Mucosa of stomach (tissue), 1 donor: Measurements from ENCODE around the gene BMPR1A.

Experiments used
- H3K27me3 ChIP-seq: one replicate; pipeline ENCODE4 v1.7.0; 2013; ENCODE audit warnings: mild to moderate bottlenecking, low read length; ENCODE audit not compliant: control insufficient read depth, insufficient read depth
- H3K36me3 ChIP-seq: one replicate; pipeline ENCODE4 v1.7.0; 2013; ENCODE audit warnings: low read length; ENCODE audit not compliant: control insufficient read depth, insufficient read depth
- H3K4me1 ChIP-seq: one replicate; pipeline ENCODE4 v1.7.0; 2013; ENCODE audit warnings: mild to moderate bottlenecking, low read length; ENCODE audit not compliant: control insufficient read depth, insufficient read depth
- H3K4me3 ChIP-seq: one replicate; pipeline ENCODE4 v1.7.0; 2013; ENCODE audit warnings: low read length
- H3K9ac ChIP-seq: one replicate; pipeline ENCODE4 v1.7.0; 2013; ENCODE audit warnings: mild to moderate bottlenecking, low read length, moderate library complexity
- H3K9me3 ChIP-seq: one replicate; pipeline ENCODE4 v1.7.0; 2013; ENCODE audit warnings: mild to moderate bottlenecking, low read length, moderate library complexity; ENCODE audit not compliant: control insufficient read depth
- donor health status: Pancreatic carcinoma.

BMPR1A gene

GRCh38 chr10:86775056-86775869 is 18.8 kb downstream of the BMPR1A start:
- no peaks in the 10 kb centered on the region for H3K9me3 ChIP-seq
- no peaks in the 10 kb centered on the region for H3K27me3 ChIP-seq
- H3K4me3 ChIP-seq = no peak overlapping the region
- H3K4me1 ChIP-seq = peaks cover 13% of the 10 kb centered on the region
- H3K9ac ChIP-seq = no peak overlapping the region
- no peaks in the 10 kb centered on the region for H3K36me3 ChIP-seq

- Histone ChIP-seq H3K4me3 (no peak overlapping the region), H3K4me1 (peaks cover 12% of the 10 kb centered on the region), H3K9ac (no peak overlapping the region), H3K27me3 (no peaks in the 10 kb centered on the region), H3K36me3 (no peaks in the 10 kb centered on the region), H3K9me3 (no peaks in the 10 kb centered on the region)
These were observed 19.4 kb downstream of the BMPR1A start for GRCh38 chr10:86775870-86776180.

DNA sequence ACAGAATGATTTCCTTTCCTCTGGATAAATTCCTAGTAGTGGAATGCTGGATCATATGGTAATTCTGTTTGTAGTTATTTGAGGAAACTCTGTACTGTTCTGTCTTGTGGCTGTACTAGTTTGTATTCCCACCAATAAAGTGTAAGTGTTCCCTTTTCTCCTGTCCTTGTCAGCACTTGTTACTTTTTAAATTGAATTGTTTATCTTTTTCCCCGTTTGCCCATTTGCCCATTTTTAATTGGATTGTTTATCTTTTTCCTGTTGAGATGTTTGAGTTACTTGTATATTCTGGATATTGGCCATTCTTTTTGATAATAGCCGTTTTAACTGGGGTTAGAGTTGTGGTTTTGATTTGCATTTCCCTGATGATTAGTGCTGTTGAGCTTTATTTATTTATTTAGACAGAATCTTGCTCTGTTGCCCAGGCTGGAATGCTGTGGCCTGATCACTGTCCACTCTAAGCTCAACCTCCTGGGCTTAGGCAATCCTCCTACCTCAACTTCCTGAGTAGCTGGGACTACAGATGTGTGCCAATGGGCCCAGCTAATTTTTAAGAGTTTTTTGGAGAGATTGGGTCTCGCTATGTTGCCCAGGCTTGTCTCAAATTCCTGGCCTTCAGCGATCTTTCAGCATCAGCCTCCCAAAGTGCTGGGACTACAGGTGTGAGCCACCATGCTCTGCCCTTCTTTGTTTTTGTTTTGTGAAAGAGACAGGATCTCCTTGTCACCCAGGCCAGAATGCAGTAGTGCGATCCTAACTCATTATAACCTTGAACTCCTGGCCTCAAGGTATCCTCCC is 23.0 kb downstream of the BMPR1A start:
- H3K36me3 ChIP-seq = no peaks in the 10 kb centered on the region
- no peak overlapping the region for H3K4me3 ChIP-seq
- no peaks in the 10 kb centered on the region for H3K9me3 ChIP-seq
- no peaks in the 10 kb centered on the region for H3K27me3 ChIP-seq
- peaks cover 12% of the 10 kb centered on the region for H3K4me1 ChIP-seq
- no peak overlapping the region for H3K9ac ChIP-seq

- no peaks in the 10 kb centered on the region for H3K36me3 ChIP-seq
- H3K4me1 ChIP-seq = peaks cover 12% of the 10 kb centered on the region
- no peaks in the 10 kb centered on the region for H3K9me3 ChIP-seq
- H3K27me3 ChIP-seq = no peaks in the 10 kb centered on the region
- H3K4me3 ChIP-seq = no peak overlapping the region
- H3K9ac ChIP-seq = no peak overlapping the region
These were observed 26.4 kb downstream of the BMPR1A start for GRCh38 chr10:86782701-86783418.

- no peak overlapping the region for H3K9ac ChIP-seq
- no peak overlapping the region for H3K4me3 ChIP-seq
- H3K27me3 ChIP-seq = no peaks in the 10 kb centered on the region
- H3K9me3 ChIP-seq = no peaks in the 10 kb centered on the region
- no peaks in the 10 kb centered on the region for H3K36me3 ChIP-seq
- H3K4me1 ChIP-seq = peaks cover 12% of the 10 kb centered on the region
These were observed 28.6 kb downstream of the BMPR1A start for GRCh38 chr10:86785037-86785436.

GRCh38 chr10:86785968-86786367 is 29.5 kb downstream of the BMPR1A start:
- H3K9me3 ChIP-seq = no peaks in the 10 kb centered on the region
- H3K4me3 ChIP-seq = no peak overlapping the region
- H3K4me1 ChIP-seq = peaks cover 12% of the 10 kb centered on the region
- H3K27me3 ChIP-seq = no peaks in the 10 kb centered on the region
- no peak overlapping the region for H3K9ac ChIP-seq
- H3K36me3 ChIP-seq = no peaks in the 10 kb centered on the region

- Histone ChIP-seq H3K27me3 (no peaks in the 10 kb centered on the region), H3K4me1 (peaks cover 12% of the 10 kb centered on the region), H3K9me3 (no peaks in the 10 kb centered on the region), H3K4me3 (no peak overlapping the region), H3K9ac (no peak overlapping the region), H3K36me3 (no peaks in the 10 kb centered on the region)
These were observed 29.9 kb downstream of the BMPR1A start for GRCh38 chr10:86786368-86786767.

DNA sequence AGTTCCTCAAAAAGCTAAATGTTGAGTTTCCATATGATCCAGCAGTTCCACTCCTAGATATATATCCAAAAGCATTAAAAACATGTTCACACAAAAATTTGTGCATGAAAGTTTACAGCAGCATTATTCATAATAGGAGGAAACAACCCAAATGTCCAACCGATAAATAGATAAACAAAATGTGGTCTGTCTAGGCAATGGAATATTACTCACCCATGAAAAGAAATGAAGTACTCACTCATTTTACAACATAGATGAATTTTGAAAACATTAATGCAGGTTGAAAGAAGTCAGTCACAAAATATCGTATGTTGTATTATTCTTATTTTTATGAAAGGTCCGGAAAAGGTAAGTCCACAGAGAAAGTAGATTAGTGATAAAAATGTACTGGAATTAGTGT is 34.0 kb downstream of the BMPR1A start:
- Histone ChIP-seq H3K9ac (no peak overlapping the region), H3K4me3 (no peak overlapping the region), H3K36me3 (no peaks in the 10 kb centered on the region), H3K27me3 (no peaks in the 10 kb centered on the region), H3K9me3 (no peaks in the 10 kb centered on the region), H3K4me1 (peaks cover 12% of the 10 kb centered on the region)

DNA sequence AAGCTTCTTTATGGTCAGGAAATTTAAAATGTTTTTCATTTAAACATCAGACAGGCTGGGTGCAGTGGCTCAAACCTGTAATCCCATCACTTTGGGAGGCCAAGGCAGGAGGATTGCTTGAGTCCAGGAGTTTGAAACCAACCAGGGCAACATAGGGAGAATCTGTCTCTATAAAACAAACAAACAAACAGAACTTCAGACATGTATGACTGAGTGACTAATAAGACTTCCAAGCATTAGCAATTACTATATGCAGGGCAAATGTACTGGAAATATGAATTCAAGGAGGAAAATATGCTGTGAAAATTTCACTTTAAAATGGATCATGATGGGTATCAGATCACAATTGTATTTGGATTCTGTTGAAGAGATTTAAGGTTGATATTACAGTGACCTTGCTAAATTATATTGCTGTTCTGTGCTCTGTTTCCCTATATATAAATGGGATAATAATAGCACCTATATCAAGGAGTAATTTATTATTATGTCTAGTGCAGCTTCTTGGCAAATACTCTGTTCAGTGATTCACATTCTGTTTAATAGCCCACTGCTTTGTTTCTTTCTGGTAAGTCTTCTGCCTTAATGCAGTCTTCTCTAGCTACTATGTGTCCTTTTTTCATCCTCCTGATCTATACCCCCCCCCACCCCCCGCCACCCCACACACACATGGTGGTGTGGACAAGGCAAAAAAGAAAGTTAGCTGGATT is 36.2 kb downstream of the BMPR1A start:
- no peaks in the 10 kb centered on the region for H3K4me1 ChIP-seq
- no peaks in the 10 kb centered on the region for H3K36me3 ChIP-seq
- no peaks in the 10 kb centered on the region for H3K27me3 ChIP-seq
- no peak overlapping the region for H3K4me3 ChIP-seq
- no peak overlapping the region for H3K9ac ChIP-seq
- H3K9me3 ChIP-seq = no peaks in the 10 kb centered on the region

GRCh38 chr10:86793696-86794095 is 37.3 kb downstream of the BMPR1A start:
- H3K4me1 ChIP-seq = no peaks in the 10 kb centered on the region
- no peak overlapping the region for H3K4me3 ChIP-seq
- no peaks in the 10 kb centered on the region for H3K27me3 ChIP-seq
- no peaks in the 10 kb centered on the region for H3K9me3 ChIP-seq
- H3K36me3 ChIP-seq = no peaks in the 10 kb centered on the region
- no peak overlapping the region for H3K9ac ChIP-seq

GRCh38 chr10:86795353-86795752 is 38.9 kb downstream of the BMPR1A start:
- no peaks in the 10 kb centered on the region for H3K36me3 ChIP-seq
- H3K9ac ChIP-seq = no peak overlapping the region
- H3K9me3 ChIP-seq = no peaks in the 10 kb centered on the region
- no peaks in the 10 kb centered on the region for H3K4me1 ChIP-seq
- no peak overlapping the region for H3K4me3 ChIP-seq
- H3K27me3 ChIP-seq = no peaks in the 10 kb centered on the region
